PFSK-1 (cell line): Measurements from ENCODE around the gene WSB1.

Source experiments
- FOXP2 ChIP-seq: optimal IDR thresholded peaks from 2 replicates; pipeline ENCODE3; 2011; ENCODE audit warnings: borderline replicate concordance, control low read depth, inconsistent platforms; ENCODE audit not compliant: insufficient read depth; ENCODE audit errors: extremely low read length, extremely low read depth
- POLR2AphosphoS5 ChIP-seq: IDR thresholded peaks from 2 replicates; pipeline ENCODE4 v1.6.1; 2012; ENCODE audit warnings: low read depth, mild to moderate bottlenecking, control low read depth, low read length, moderate library complexity
- REST ChIP-seq, 2 experiments: IDR thresholded peaks; 2 replicates each; pipeline versions ENCODE4 v1.6.1 to v1.8.0; 2011 to 2012; ENCODE audit warnings: low read depth in 2 of 2, low read length in 2 of 2, control low read depth in 1 of 2, inconsistent platforms in 1 of 2, mild to moderate bottlenecking in 1 of 2, moderate library complexity in 1 of 2; ENCODE audit not compliant: insufficient read depth in 1 of 2
- SIN3A ChIP-seq: IDR thresholded peaks from 2 replicates; pipeline ENCODE4 v1.6.1; 2012; ENCODE audit warnings: mild to moderate bottlenecking, low read length, moderate library complexity, borderline replicate concordance; ENCODE audit not compliant: insufficient read depth
- TAF1 ChIP-seq: IDR thresholded peaks from 2 replicates; pipeline ENCODE4 v1.6.1; 2012; ENCODE audit warnings: low read length, control low read depth, borderline replicate concordance; ENCODE audit not compliant: insufficient read depth

The WSB1 gene

GRCh38 chr17:27343977-27344607 lies 50.2 kb downstream of the WSB1 start:
- no peak for TF ChIP-seq FOXP2
- no peak for TF ChIP-seq TAF1
- TF ChIP-seq REST (IDR thresholded peaks at IDR 0.05; ENCODE audit: insufficient read depth in 1 of 2, low read depth in 2 of 2, low read length in 2 of 2) = no peak
- no peak for TF ChIP-seq SIN3A
- no peak for TF ChIP-seq POLR2AphosphoS5

DNA sequence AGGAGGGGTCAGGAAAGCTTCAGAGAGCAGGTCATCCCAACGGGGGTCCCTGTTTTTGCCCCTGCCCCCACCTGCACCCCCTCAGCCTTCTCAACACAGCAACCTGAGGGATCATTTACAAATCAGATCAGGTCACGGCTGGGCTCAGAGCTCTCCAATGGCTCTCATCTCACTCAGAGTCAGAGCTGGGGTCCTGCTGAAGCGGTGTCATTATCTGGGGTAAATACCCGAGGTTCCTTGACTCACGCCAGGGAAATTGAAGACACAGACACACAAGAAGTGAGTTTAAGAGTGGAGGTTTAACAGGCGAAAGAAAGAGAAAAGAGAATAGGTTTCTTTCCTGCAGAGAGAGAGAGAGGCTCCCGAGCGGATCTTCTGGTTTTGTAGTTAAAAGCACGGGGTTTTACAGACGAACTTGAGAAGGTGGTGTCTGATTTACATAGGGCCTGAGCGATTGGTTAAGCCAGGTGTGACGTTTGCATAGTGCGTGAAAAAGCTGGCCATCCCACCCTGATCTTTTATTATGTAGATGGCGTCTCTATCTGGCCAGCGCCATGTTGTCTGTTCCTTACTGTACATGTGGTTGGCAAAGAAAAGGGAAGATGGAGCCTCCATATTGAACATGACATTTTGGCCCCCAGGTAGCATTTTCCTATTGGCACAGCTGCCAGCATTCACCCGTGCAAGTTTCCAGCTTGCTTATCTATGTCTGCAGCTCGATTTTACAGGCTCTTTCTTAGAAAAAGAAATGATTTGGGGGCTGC lies 51.4 kb downstream of the WSB1 start:
- TF ChIP-seq TAF1 (no peak), FOXP2 (no peak), REST (IDR thresholded peaks at IDR 0.05; ENCODE audit: insufficient read depth in 1 of 2, low read depth in 2 of 2, low read length in 2 of 2) (no peak), SIN3A (no peak), POLR2AphosphoS5 (no peak)

DNA sequence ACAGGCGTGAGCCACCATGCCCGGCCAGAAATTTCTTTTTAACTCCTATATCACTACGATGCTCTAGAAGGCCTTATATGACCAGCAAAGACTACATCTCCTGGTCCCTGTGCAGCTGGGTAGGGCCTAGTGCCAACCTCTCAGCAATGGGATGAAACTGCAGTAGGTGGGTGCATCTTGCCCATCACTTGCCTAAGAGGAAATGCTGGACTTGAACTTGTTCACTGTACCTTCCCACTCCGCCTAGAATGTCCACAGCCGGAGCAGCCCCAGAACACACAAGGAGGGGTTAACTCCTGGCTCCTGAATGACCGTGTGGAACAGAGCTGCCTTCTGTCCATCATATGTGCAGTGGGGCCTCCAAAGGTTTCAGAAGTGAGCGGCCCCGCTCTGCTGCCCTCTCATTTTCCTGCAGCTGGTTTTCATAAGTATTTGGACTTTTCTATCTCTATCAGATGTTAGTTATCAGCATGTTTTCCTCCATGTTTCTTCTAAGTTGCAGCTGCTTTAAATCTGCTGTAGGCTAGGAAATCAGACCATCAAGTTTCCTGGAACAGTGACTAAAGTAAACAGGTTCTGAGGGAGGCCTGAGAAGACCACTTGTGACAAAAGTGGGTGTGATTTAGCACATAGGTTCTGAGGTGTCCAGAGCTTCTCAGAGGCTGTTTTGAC lies 52.5 kb downstream of the WSB1 start:
- TF ChIP-seq SIN3A (no peak), REST (IDR thresholded peaks at IDR 0.05; ENCODE audit: insufficient read depth in 1 of 2, low read depth in 2 of 2, low read length in 2 of 2) (no peak), TAF1 (no peak), POLR2AphosphoS5 (no peak), FOXP2 (no peak)

DNA sequence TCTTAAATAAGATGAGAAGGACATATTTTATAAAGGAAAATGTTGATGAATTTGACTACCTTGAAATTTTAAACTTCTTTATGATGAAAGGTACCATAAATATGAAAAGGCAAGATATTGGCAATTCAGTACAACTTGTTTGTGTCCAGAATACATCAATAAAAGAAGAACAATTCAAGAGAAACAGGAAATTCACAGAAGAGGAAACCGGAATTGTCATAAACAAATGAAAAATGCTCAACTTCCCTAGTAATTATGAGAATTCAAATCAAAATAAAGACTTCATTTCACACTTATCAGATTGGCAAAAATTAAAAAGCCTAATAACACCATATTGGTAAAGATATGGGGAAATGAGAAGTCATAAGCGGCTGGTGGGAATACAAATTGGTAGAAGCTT lies 54.3 kb downstream of the WSB1 start:
- TF ChIP-seq SIN3A (no peak), POLR2AphosphoS5 (no peak), TAF1 (no peak), REST (IDR thresholded peaks at IDR 0.05; ENCODE audit: insufficient read depth in 1 of 2, low read depth in 2 of 2, low read length in 2 of 2) (no peak), FOXP2 (no peak)
